GM12878 (cell line): ENCODE measurements around the gene FCER1G. TPM values are rescaled to one million over a fixed set of nuclear protein-coding genes. Genes with fewer than 3 reads are reported as not detected.

Source experiments
- ATAC-seq: fragments of 200-7000 bp; cut with Tn5 transposase; 3 replicates; pipeline ENCODE4 v1.9.1; 2020; ENCODE audit warnings: mild to moderate bottlenecking, moderate library complexity
- BruUV-seq: library from RNA; stranded (reverse); fragments of 400-500 nt; replicated peaks from 2 replicates; lab custom pipeline; 2021; lab: Mats Ljungman, UMichigan
- CTCF ChIA-PET: fragments of 300-600 bp; sonication (Branson Sonifier 250); formaldehyde crosslinking; extraction: SDS; loops from one replicate; lab custom pipeline; 2021; ENCODE audit warnings: inconsistent platforms; lab: Yijun Ruan, JAX
- POLR2A ChIA-PET: fragments of 350-600 bp; formaldehyde crosslinking; extraction: SDS; loops from one replicate; lab custom pipeline; 2021; ENCODE audit warnings: inconsistent platforms; lab: Charles Lee
- RAD21 ChIA-PET: fragments of 300-600 bp; sonication (Branson Sonifier 250); formaldehyde crosslinking; loops from one replicate; lab custom pipeline; 2023; ENCODE audit warnings: antibody characterized with exemption; ENCODE audit not compliant: unreplicated experiment; lab: Charles Lee
- SMC1A ChIA-PET: fragments of 300-600 bp; sonication (Branson Sonifier 250); formaldehyde crosslinking; loops from one replicate; lab custom pipeline; 2023; ENCODE audit not compliant: unreplicated experiment, uncharacterized antibody; lab: Charles Lee
- DNase-seq: peaks from one replicate; pipeline ENCODE4 v3.0.0-alpha.2; 2011; ENCODE audit warnings: low read depth, low spot score
- FAIRE-seq: peaks from 3 replicates; lab custom pipeline; 2011; peaks lifted over from hg19 to GRCh38; lab: Jason Lieb, UNC
- H2AFZ ChIP-seq: 2 replicates; pipeline ENCODE4 v1.6.0; 2011; ENCODE audit warnings: low read depth, low read length, control low read depth; ENCODE audit not compliant: control insufficient read depth
- H3K27ac ChIP-seq: 2 replicates; pipeline ENCODE4 v1.5.1; 2011; ENCODE audit warnings: control low read depth; ENCODE audit not compliant: control insufficient read depth, insufficient read depth
- H3K27me3 ChIP-seq, 2 experiments: replicated peaks in 1 of 2; 2 replicates each; pipeline versions ENCODE4 v1.6.0 to v1.6.1; 2011; ENCODE audit warnings: low read length in 1 of 2; ENCODE audit not compliant: control insufficient read depth in 2 of 2, insufficient read depth in 2 of 2
- H3K36me3 ChIP-seq, 2 experiments: 2 replicates each; pipeline ENCODE4 v1.5.1; 2011; ENCODE audit warnings: low read length in 1 of 2; ENCODE audit not compliant: control insufficient read depth in 2 of 2, insufficient read depth in 2 of 2
- H3K4me1 ChIP-seq: 2 replicates; pipeline ENCODE4 v1.6.1; 2011; ENCODE audit warnings: mild to moderate bottlenecking, low read length, moderate library complexity, mixed read lengths; ENCODE audit not compliant: control insufficient read depth, insufficient read depth
- H3K4me2 ChIP-seq: 2 replicates; pipeline ENCODE4 v1.6.0; 2011; ENCODE audit warnings: control low read depth; ENCODE audit not compliant: control insufficient read depth, insufficient read depth
- H3K4me3 ChIP-seq: fragments of 200-600 bp; sonication (generic); 2 replicates; pipeline ENCODE4 v1.5.1; 2016
- H3K79me2 ChIP-seq: 2 replicates; pipeline ENCODE4 v1.6.0; 2011; ENCODE audit warnings: low read length; ENCODE audit not compliant: control insufficient read depth, insufficient read depth
- H3K9ac ChIP-seq: 2 replicates; pipeline ENCODE4 v1.8.0; 2011; ENCODE audit warnings: low read length, control low read depth, mixed read lengths; ENCODE audit not compliant: control insufficient read depth, insufficient read depth
- H3K9me3 ChIP-seq: replicated peaks from 3 replicates; pipeline ENCODE4 v1.5.1; 2011; ENCODE audit warnings: mild to moderate bottlenecking, low read length; ENCODE audit not compliant: control insufficient read depth, insufficient read depth
- H4K20me1 ChIP-seq: 2 replicates; pipeline ENCODE4 v1.6.0; 2011; ENCODE audit not compliant: control insufficient read depth, insufficient read depth
- CEBPB ChIP-seq, 2 experiments: fragments of 150-350 bp in 1 of 2; IDR thresholded peaks; 2 replicates each; pipeline ENCODE4 v1.6.1; 2012 to 2014; ENCODE audit warnings: low read depth in 2 of 2, low read length in 2 of 2, borderline replicate concordance in 1 of 2, inconsistent platforms in 1 of 2
- E4F1 ChIP-seq: fragments of 450-650 bp; IDR thresholded peaks from 2 replicates; pipeline ENCODE4 v1.6.1; 2018; ENCODE audit warnings: borderline replicate concordance, mild to moderate bottlenecking; ENCODE audit not compliant: partially characterized antibody
- ESRRA ChIP-seq: IDR thresholded peaks from 2 replicates; pipeline ENCODE4 v1.6.1; 2012; ENCODE audit warnings: mild to moderate bottlenecking, low read length, improper control_type of control experiment
- MEF2B ChIP-seq: fragments of 450-650 bp; IDR thresholded peaks from 2 replicates; pipeline ENCODE4 v1.6.1; 2018; ENCODE audit warnings: mild to moderate bottlenecking, moderate library complexity; ENCODE audit not compliant: partially characterized antibody, poor library complexity, severe bottlenecking
- MYB ChIP-seq: fragments of 150-350 bp; IDR thresholded peaks from 2 replicates; pipeline ENCODE4 v1.6.1; 2014; ENCODE audit warnings: mild to moderate bottlenecking, low read depth, low read length, borderline replicate concordance
- NKRF ChIP-seq: fragments of 450-650 bp; conservative IDR thresholded peaks from 2 replicates; pipeline ENCODE4 v1.6.1; 2017; ENCODE audit warnings: mild to moderate bottlenecking, moderate library complexity
- NR2C2 ChIP-seq: IDR thresholded peaks from 2 replicates; pipeline ENCODE4 v1.6.1; 2011; ENCODE audit warnings: borderline replicate concordance, low read depth; ENCODE audit not compliant: control insufficient read depth, insufficient read length
- PRDM15 ChIP-seq: fragments of 450-650 bp; formaldehyde crosslinking; IDR thresholded peaks from 2 replicates; pipeline ENCODE4 v1.4.0; 2020; ENCODE audit warnings: mild to moderate bottlenecking, moderate library complexity
- RAD21 ChIP-seq: IDR thresholded peaks from 2 replicates; pipeline ENCODE4 v1.6.1; 2011; ENCODE audit warnings: mild to moderate bottlenecking, low read depth, low read length, moderate library complexity; ENCODE audit not compliant: insufficient read depth
- RBBP5 ChIP-seq: fragments of 200-600 bp; sonication (generic); conservative IDR thresholded peaks from 2 replicates; pipeline ENCODE4 v1.6.1; 2016
- SREBF1 ChIP-seq: IDR thresholded peaks from 2 replicates; pipeline ENCODE4 v1.6.1; 2012; ENCODE audit warnings: mild to moderate bottlenecking, low read length
- TCF3 ChIP-seq: IDR thresholded peaks from 2 replicates; pipeline ENCODE4 v1.6.1; 2012; ENCODE audit warnings: low read depth, mild to moderate bottlenecking, low read length, borderline replicate concordance; ENCODE audit not compliant: insufficient read depth
- WGBS: methylation state at CpG from one replicate; pipeline ENCODE4 v1.1.6; 2016; ENCODE audit warnings: low lambda C conversion rate; ENCODE audit not compliant: insufficient replicate concordance, insufficient coverage; ENCODE audit errors: missing lambda C conversion rate; 5-methylcytosine and 5-hydroxymethylcytosine counted together
- in situ Hi-C: fragments of 300-500 bp; cut with MboI; formaldehyde crosslinking; loops from 9 replicates; pipeline ENCODE4 v1.14.3; 2018; ENCODE audit warnings: mixed read lengths
- intact Hi-C: fragments of 100-400 bp; cut with micrococcal nuclease; formaldehyde crosslinking; loops from one replicate; pipeline ENCODE4 v1.14.2; 2022; ENCODE audit not compliant: unreplicated experiment
- polyA plus RNA-seq, 11 experiments: library from polyadenylated mRNA; depleted of rRNA in 4 of 11; unstranded in 6 of 11; stranded (reverse) in 5 of 11; fragments of >200 nt; fragmentation: Nextera tagmentation in 4 of 11; fragmentation: Illumina TruSeq in 1 of 11; extraction: Ambion mirVana in 4 of 11; extraction: Trizol in 1 of 11; gene quantifications; 1 replicate in 1 of 11; 2 replicates in 10 of 11; pipeline versions ENCODE4 v1.2.1 to v1.2.3, GENCODE V29; 2011 to 2016; ENCODE audit warnings: inconsistent platforms in 2 of 11, missing spikeins in 2 of 11, low read depth in 1 of 11
- total RNA-seq, 4 experiments: library from RNA; depleted of rRNA in 3 of 4; stranded (reverse); fragments of >200 nt in 3 of 4; fragmentation: Illumina TruSeq in 1 of 4; extraction: Trizol in 1 of 4; gene quantifications; 2 replicates each; pipeline versions ENCODE4 v1.2.1 to v1.2.3, GENCODE V29; 2013 to 2021
- TF ChIP-seq, protein P1 (sequence below): fragments of 450-650 bp; IDR thresholded peaks from 2 replicates; pipeline ENCODE4 v1.6.1; 2017; ENCODE audit warnings: low read depth, mild to moderate bottlenecking, moderate library complexity

Gene FCER1G
- total and polyA plus RNA-seq, 10 of the 15 experiments (the other 5 are each of a cell fraction or from before 2014, with no cell fraction given), result 0.40 to 1.9 (median 0.89) TPM

- Histone ChIP-seq H3K9me3 (no peaks in the 10 kb centered on the region), H3K27me3 (no peaks in the 10 kb centered on the region), H3K4me3 (no peak overlapping the region), H3K4me1 (peaks cover 10% of the 10 kb centered on the region), H3K27ac (no peak overlapping the region), H2AFZ (no peak overlapping the region), H4K20me1 (no peaks in the 10 kb centered on the region), H3K79me2 (peaks cover 17% of the 10 kb centered on the region), H3K4me2 (no peak overlapping the region), H3K9ac (no peak overlapping the region), H3K36me3 (peaks cover 10 to 31% of the 10 kb centered on the region in 2 experiments; a peak in 3 of 4 replicates)
- ChIA-PET RAD21 (interaction anchor here (1.0 to 6.6 kb wide), 3 partner anchors 19 to 175 kb away, joined by 3 to 72 read pairs (median 5); partner anchors contain the start of gene TOMM40L), SMC1A (interaction anchor here (0.7 to 8.1 kb wide), 5 partner anchors 14 to 333 kb away, joined by 3 to 66 read pairs (median 55); partner anchors contain the start of gene TOMM40L), POLR2A (interaction anchor here (1.0 to 1.6 kb wide), 4 partner anchors 12 to 54 kb away, joined by 3 to 4 read pairs (median 4); partner anchors contain the start of genes TOMM40L and UFC1), CTCF (interaction anchor here (0.8 to 13.6 kb wide), 7 partner anchors 13 to 176 kb away, joined by 3 to 385 read pairs (median 16); partner anchors contain the start of genes APOA2, FCER1G, PPOX and TOMM40L)
- no peak for ATAC-seq
- no peak for TF ChIP-seq NR2C2
- no peak for TF ChIP-seq RBBP5
- TF ChIP-seq RAD21, result no peak
- TF ChIP-seq CEBPB (IDR thresholded peaks at IDR 0.05; ENCODE audit: borderline replicate concordance in 1 of 2, low read depth in 2 of 2, low read length in 2 of 2), result no peak
- no peak for TF ChIP-seq MYB
- TF ChIP-seq, protein P1, sequence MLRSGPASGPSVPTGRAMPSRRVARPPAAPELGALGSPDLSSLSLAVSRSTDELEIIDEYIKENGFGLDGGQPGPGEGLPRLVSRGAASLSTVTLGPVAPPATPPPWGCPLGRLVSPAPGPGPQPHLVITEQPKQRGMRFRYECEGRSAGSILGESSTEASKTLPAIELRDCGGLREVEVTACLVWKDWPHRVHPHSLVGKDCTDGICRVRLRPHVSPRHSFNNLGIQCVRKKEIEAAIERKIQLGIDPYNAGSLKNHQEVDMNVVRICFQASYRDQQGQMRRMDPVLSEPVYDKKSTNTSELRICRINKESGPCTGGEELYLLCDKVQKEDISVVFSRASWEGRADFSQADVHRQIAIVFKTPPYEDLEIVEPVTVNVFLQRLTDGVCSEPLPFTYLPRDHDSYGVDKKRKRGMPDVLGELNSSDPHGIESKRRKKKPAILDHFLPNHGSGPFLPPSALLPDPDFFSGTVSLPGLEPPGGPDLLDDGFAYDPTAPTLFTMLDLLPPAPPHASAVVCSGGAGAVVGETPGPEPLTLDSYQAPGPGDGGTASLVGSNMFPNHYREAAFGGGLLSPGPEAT, result no peak
- TF ChIP-seq ESRRA, result no peak
- no peak for TF ChIP-seq NKRF
- TF ChIP-seq SREBF1, result no peak
- no peak for TF ChIP-seq MEF2B
- TF ChIP-seq E4F1, result no peak
- TF ChIP-seq PRDM15 (CRISPR knock-in tag), result no peak
- TF ChIP-seq TCF3, result no peak
- intact Hi-C loops, result loop anchor here (5.0 kb wide), 2 partner anchors 85 to 175 kb away; no protein-coding TSS in a partner anchor
- WGBS, result 85% methylated on average over 8 of the region's 8 CpGs
- FAIRE-seq, result no peak
- in situ Hi-C loops, result no loop called here
- DNase-seq, result no peak
- BruUV-seq, result no TSS peak
These were observed 7.9 kb upstream of the FCER1G start for GRCh38 chr1:161207173-161207572.
